HG02763 (cell line): ENCODE results near the gene PEX11A.
"Not testable (repeated sequence)": the region's sequence is repeated elsewhere in the genome, so short reads cannot be mapped to it uniquely, and the experiment has no call there.

Experiments used
- ATAC-seq: cut with Tn5 transposase; IDR thresholded peaks from one replicate; pipeline ENCODE4 v1.9.1; 2021; ENCODE audit warnings: mild to moderate bottlenecking, moderate library complexity; ENCODE audit not compliant: unreplicated experiment

PEX11A gene, protein sequence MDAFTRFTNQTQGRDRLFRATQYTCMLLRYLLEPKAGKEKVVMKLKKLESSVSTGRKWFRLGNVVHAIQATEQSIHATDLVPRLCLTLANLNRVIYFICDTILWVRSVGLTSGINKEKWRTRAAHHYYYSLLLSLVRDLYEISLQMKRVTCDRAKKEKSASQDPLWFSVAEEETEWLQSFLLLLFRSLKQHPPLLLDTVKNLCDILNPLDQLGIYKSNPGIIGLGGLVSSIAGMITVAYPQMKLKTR

DNA sequence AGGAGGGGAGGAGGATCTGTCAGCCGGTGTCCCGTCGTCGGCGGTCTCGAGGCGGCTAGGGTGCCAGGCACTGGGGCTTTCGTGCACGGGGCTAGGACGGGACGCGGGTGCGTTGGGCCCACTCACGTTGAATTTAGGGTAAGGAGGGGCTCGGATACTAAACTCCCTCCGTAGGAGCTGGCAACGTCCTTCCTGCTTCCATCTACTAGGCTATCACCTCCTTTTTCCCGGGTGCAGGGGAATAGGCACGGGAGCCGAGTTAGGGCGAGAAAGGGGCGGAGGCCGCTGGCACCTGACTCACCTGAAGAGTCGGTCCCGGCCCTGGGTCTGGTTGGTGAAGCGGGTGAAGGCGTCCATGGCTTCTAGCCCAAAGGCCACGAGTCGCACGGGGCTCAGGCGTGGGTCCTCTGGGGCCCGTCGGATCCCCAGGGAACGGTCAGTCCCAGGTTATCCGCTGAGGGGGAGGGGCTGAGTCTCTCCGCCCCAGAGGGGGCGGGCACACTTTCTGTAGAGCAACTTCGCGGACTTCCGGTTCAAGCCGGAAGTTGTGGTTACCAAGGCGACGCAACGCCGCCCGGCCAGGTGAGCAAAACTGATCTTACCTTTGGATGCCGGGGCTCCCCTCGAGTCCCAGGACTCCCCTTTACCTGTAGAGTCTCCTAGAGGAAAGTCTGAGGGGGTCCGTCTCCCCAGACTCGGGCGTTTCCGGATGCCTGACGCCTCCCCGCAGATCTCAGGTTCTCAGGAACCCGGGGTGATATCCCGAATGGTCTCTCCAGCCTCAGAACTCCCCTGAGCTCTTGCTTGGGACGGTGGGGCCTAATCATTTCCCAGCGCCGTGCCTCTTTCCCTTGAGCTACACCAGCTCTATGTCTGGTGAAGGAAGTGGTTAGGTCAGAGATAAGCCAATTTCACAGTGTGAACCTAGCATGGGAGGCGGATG lies at the start of gene PEX11A, which contains the start of gene WDR93:
PEX11A (minus strand) TSS at position 479 of the 943 bp plus-strand sequence; CDS start at position 357, 122 bp downstream.
WDR93 (plus strand) TSS at position 536 of the 943 bp plus-strand sequence. CDS start 10,936 bp downstream, outside the sequence.
- peak; percentile 88 for ATAC-seq

DNA sequence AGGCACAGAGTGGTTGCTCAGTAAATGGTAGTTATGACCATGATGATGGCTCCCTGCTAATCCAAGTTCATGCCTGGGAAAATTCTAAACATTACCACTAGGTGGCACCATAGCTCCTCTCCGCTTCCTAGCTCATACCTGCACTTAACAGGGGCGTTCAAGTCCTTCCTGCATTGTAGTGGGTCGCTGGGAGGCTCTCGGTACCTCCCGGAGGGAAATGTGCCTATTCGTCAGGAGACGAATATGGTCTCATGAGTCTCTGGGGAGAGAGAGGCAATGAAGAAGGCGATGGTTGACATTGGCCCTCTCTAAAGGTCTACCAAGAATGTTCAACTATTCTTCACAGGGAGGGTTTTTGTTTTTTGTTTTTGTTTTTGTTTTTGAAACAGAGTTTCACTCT lies 49.6 kb upstream of the PEX11A start:
- no peak for ATAC-seq

DNA sequence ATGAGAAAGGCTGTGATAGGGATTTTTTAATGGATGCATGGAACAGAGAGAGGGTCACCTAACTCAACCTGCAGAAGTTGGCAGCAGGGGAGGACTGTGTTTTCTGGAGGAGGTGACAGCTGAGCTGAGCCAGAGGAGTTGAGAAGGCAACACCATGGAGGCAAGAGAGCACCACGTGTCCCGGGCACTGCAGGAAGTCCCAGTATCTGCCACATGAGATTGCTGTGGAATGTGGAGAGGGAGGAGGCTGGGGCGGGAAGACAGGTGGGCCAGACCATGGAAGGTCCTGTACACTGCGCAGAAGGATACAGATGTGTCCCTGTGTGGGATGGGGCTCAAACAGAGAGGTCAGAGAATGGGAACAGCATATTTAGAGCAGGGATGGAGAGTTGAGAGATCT lies 45.2 kb upstream of the PEX11A start:
- ATAC-seq: no peak

DNA sequence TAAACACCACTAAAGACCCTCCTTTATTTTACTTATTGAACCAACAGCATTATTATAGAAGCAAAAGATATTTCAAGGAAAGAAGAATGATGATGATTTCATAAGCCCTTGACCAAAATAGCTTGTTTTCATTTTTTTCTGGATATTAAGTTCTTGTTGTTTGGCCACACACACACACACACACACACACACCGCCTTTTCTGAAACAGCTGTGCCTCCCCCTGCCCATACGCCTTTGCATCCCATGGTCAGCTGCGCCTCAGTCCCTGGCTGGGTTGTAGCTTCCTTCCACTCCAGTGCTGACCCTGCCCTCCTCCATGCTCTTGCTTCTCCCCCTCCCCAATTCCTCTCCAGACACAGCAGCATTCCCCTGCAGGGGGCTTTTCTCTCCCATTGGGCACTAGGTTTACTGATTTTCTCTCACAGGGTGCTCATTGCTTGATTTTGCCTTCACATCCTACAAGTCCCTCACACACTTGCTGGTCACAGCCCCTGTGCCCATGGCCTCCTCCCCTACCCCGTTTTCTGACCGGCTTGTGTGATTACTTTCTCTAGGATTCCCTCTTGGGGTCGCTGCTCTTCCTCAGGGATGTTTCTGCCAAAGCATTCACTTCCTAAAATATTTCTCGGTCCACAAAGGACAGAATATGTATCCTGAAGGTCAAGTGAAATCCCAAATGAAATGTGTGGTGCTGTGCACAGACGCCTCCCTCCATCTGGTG lies 42.1 kb upstream of the PEX11A start:
- no peak for ATAC-seq

DNA sequence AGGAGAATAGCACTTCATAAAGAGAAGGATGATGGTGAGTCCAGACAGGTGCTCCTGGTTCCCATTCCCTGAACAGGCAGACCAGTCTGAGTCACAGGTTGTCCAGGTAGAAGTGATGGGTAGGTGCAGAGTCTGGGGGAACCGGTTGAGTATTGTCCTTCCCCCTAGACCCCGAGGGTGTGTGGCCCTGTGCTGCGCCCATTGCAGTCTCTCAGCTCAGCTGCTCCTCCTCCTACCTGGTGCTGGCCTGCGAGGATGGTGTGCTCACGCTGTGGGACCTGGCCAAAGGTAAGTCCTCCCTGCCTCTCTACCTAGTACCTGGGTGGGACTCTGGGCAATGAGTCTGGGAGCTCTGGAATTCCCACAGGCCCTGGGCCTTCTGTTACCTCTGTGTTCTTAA lies 40.7 kb upstream of the PEX11A start:
- ATAC-seq: no peak

DNA sequence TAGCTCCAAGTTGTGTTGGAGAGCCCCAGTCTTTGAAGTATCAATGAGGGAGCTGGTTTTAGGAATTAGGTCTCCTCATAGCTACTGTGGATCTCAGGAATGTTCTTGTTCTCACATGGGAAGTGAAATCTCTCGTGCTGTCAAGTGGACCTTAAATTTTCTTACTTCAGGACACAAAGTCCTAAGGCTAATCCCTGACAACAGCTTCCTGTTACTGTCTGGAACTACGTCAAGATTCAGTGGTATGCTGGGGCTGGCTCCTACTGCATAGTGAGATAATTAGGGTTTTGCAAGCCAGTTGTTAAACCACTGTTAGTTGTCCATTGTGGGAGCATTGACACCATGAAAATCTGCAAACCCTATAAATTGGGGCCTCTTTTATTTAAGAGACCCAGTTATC lies 37.7 kb upstream of the PEX11A start:
- no peak for ATAC-seq

DNA sequence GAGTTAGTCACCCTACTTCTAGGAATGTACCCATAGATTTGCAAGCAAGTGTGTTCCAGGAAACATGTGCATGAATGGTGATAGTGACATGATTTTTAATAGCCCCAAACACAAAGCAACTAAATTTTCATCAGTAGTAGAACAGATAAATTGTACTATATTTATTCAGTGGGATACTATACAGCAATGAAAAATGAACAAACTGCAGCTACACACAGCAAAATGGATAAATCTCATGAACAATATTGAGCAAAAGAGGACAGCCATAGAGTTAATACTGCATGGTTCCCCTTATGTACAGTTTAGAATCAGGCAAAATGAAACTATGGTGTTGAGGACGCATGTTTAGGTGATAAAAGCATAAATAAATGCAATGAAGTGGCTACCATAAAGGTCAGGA lies 34.5 kb upstream of the PEX11A start:
- ATAC-seq: no peak

DNA sequence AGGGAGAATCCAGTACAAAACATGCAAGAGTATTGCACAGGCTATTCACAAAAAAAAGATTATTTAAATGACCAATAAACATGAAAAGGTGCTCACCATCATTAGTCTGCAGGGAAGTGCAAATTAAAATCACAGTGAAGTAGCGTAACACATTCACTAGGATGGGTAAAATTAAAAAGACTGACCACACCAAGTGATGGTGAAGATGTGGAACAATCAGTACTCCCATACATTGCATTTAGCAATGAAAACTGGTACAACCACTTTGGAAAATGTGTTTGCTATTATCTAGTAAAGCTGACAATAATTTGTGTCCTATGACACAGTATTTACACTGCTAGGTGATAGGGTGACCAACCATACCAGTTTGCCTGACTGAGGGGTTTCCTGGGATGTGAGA lies 34.1 kb upstream of the PEX11A start:
- no peak for ATAC-seq

DNA sequence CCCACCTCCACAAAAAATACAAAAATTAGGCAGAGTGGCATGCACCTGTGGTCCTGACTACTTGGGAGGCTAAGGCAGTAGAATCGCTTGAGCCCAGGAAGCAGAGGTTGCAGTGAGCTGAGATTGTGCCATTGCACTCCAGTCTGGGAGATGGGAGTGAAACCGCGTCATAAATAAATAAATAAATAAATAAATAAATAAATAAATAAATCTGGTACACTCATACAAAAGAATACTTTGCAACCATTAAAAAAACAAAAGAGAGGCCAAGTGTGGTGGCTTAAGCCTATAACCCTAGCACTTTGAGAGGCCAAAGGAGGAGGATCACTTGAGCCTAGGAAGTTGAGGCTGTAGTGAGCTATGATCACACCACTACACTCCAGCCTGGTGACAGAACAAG lies 32.5 kb upstream of the PEX11A start:
- ATAC-seq: no peak

DNA sequence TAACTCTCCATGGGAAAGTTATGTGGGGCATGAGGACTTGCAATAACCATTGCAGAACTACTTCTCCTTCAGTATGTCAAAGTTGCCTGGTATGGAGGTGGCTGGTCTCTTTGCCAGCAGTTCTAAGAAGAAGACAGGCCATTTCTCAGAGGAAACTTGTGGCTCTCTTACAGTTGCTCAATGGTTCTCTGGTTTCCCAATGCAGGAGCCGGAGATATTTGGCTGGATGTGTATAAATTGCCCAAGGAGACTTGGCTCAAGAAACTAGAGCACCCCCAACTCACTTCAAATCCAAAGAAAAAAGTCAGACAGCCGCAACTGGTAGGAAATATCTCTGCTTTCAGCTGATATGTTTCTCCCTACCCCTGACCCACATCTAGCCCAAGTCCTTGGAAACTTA lies 24.2 kb upstream of the PEX11A start:
- ATAC-seq: no peak

DNA sequence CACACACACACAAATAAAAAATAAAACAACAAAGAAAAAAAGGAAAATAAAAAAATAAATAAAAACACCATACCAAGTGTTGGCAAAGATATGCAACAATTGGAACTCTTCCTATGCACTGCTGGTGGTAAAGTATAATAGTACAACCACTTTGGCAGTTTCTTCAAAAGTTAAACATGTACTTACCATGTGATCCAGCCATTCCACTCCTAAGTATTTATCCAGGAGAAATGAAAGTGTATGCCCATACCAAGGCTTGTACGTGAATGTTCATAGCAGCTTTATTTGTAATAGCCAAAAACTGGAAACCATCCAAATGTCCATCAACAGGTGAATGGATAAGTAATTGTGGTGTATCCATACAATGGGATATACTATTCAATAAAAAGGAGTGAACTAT lies 17.0 kb upstream of the PEX11A start:
- no peak for ATAC-seq

DNA sequence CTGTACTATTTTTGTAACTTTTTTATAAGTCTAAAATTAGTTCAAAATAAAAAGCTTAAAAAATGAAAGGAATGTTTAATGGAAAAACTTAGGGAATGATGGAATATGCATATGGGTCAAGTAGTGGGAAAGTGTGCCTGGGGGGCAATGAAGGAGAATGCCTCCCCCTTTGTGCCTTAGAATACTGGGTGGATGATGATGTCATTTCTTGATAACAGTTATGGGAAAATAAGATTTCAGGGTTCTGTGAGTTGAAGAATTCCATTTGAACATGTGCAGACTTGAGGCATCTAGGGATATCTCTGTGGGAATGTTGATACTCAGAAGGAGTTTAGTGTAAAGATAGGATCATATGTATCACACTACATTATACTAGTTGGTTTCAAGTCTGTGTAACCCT lies 13.9 kb upstream of the PEX11A start:
- ATAC-seq: no peak

DNA sequence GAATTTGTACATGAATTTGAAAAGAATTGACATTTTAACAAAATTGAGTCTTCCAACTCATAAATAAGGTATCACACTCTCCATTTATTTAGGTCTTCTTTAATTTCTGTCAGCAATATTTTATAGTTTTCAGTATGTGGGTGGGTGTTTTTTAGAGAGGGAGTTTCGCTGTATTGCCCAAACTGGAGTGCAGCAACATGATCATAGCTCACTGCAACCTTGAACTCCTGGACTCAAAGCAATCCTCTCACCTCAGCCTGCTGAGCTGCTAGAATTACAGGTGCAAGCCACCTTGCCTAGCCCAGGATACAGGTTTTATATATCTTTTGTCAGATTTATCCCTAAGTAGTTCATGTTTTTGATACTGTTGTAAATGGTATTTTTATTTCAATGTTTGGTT lies 4.6 kb upstream of the PEX11A start:
- no peak for ATAC-seq

DNA sequence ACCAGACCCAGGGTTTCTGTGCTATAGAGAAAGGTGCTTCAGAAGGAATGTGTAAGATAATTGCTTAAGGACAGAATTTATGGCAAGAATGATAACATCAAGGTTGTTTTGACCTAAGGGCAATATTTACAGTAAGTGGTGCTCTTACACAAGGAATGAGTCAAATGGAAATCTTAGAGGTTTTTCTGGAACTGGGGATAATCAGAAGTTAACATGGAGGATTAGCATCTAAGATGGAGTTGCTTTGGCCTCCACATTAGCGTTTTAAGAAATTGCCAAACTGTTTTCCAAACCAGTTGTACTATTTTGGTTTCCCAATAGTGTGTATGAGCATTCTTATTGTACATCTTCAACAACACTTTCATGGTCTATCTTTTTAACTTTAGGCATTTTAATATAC lies 3.1 kb upstream of the PEX11A start:
- no peak for ATAC-seq

DNA sequence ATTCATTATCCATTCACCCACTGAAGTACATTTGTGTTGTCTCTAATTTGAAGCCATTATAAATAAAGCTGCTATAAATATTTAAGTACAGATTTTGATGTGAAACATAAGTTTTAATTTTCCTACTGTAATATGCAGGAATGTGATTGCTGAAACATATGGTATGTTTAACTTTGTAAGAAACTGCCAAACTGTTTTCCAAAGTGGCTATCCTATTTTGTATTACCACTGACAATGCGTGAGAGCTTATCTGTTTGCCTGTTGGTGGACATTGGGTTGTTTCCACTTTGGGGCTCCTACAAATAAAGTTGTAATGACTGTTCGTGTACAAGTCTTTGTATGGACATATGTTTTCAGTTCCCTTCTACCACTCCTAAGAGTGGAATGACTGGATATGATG lies 2.5 kb upstream of the PEX11A start:
- no peak for ATAC-seq

DNA sequence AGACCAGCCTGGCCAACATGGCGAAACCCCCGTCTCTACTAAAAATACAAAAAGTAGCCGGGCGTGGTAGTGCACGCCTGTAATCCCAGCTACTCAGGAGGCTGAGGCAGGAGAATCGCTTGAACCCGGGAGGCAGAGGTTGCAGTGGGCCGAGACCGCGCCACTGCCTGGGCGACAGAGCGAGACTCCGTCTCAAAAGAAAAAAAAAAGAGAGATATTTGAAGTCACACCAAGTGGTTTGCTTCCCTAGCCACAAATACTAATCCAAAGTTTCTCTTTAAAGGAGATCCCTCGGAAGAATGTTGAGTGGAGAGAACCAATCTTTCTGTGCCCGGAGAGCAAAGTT lies 651 bp downstream of the PEX11A start:
- not testable (repeated sequence) for ATAC-seq

DNA sequence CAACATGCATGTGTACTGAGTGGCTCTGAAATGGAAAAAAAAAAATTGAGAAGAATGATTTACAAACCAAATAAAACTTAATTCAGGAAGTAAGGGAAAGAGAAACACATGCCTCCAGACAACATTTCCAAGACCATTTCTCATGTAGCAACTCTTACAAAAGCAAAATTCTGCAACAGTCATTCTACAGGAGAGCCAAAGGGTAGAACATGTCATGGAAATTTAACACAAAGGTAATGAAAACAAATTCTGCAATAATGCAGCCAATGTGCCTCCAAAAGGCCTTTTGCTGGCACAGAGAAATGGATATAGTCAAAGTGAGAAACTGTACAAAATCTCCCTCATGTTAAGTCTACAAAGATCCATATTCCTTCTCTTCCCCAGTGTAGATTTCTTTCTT lies 4.0 kb downstream of the PEX11A start:
- ATAC-seq: no peak

DNA sequence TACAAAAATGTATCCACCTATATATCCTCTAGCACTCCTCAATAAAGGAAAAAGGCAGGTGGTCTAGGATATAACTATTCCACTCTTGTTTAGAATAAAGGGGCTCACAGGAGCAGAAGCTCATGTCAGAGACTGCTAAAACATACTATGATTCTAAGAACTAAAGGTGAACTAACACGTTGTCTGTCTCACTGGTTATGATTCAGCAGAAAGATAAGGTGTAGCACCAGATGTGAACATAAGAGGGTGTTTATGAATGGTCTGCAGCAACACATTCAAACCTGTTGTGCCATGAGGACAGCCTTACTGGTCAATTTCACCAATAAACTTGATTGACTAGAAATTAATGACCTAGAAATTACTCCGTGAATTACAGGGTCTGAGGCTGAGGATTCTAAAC lies 4.6 kb downstream of the PEX11A start:
- no peak for ATAC-seq

DNA sequence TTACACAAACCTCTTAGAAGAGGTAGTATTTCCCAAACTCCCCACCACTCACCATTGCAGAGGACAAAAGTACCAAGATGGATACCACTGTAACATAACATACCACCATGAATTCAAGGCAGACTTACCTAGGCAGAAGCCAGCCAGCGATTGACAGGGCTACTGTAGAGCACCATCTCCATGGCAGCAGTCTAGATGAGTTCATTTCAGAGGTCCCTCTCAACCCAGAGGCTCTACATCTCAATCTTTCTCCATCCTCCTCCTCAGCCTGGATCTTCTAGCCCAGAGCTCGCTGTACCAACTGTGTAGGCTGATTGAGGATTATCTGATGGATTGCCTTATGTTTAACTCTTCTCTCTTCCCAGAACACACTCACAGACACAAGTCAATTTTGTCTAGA lies 9.4 kb downstream of the PEX11A start:
- no peak for ATAC-seq

DNA sequence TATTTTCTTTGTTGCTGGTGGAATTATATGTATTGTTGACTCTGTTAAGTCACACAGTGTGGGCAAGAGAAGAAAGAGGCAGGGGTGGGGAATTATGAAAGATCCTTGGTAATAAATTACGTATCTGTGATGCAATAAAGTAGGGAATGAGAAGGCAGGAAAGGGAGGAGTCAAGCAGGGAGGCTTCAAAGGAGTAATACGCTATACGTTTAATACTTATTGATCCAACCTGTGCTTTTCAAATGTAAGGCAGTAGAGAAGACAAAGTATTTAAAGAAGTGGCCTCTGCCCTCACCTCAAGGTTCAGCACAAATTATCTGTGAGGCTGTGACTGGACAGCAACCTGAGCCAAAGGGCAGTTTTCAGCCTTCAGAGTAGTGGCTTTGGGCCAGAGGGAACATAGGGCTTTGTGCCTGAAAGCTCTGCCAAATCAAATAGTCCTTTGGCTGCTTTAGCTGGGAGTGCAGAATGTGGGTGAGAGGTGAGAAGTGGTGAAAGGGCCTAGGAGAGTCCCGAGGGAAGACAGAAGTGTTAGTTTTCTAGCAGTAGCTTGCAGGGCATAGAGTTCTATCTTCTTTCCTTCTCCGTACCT lies 10.2 kb downstream of the PEX11A start:
- ATAC-seq: no peak

DNA sequence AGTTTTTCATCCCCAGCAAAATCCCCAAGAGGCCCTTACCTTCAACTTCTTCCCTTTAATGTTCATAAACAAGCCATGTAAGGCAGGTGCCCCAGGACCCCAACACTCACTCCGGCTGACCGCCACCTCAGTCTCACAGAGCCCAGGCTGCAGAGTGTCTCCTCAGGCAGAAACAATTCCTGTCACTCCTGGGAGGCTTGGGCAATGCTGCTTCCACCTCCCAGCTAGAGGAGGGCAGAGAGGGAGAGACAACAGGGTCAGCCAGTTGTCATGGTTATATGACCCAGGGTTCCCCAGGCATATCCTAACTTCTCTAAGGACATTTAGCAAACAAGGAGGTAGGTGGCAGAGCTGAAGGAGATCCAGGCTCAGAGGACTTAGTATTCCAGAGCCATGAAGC lies 11.3 kb downstream of the PEX11A start, which contains the start of gene PLIN1:
PLIN1 (minus strand) TSS at position 156 of the 400 bp plus-strand sequence. CDS start 1,878 bp downstream, outside the sequence.
- no peak for ATAC-seq
